Stimulated activated CD4-positive, alpha-beta T cell treated with anti-CD3 and anti-CD28 coated beads, TNF-alpha, amount 100 ng/mL, for 24 hours (primary cell): Measurements from ENCODE around the gene RC3H2.

ENCODE experiments used
- DNase-seq, 3 experiments: peaks; one replicate each; pipeline ENCODE4 v3.0.0-alpha.2; 2020; ENCODE audit warnings: low read depth in 3 of 3

The RC3H2 gene

GRCh38 chr9:122904823-122905710 is at the start of gene RC3H2:
Gene RC3H2 (minus strand): TSS chr9:122905359. CDS start chr9:122897509, 7,850 bp downstream.
- DNase-seq: peak; percentile 91 to 96 (median 94)

GRCh38 chr9:122954253-122954691 is 49.1 kb upstream of the RC3H2 start:
- DNase-seq: no peak

- no peak for DNase-seq
Observed at GRCh38 chr9:122951056-122951455, 45.9 kb upstream of the RC3H2 start.

- DNase-seq: no peak
Observed at GRCh38 chr9:122950263-122950662, 45.1 kb upstream of the RC3H2 start.

DNA sequence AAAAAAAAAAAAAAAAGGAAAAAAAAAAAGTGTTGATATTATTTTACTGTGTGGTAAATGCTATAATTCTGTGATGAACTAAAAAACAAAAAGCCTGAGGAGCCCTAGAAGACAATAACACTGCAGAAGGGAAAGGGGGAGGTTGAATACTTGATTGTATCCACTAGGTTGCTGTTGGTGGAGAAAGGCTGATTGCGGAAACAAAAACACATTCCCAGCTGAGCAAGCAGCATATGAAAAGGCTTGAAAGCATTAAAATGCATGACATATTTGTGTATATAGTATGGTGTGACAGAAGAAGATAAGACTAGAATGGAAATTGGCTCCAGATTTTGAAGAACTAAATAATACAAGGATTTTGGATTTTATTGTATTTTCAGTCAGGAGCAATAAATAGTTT is 44.5 kb upstream of the RC3H2 start:
- DNase-seq: no peak

DNA sequence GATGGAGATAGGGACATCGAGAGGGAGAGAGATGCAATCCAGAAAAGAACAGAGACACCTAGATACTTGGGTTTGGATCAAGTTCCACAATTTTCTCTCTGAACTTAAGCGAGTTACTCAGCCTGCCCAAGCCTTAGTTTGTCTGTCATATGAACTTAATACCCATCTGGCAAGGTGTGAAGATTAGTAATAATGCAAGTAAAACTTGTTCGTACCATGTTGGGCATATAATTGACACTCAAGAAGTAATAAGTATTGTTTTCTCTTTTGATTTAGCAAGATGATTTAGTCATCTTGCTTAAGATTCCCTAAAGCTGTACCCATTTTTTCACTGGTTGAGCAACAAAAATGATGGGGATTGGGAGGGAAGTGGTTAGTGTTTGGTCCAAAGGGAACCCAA is 43.2 kb upstream of the RC3H2 start:
- DNase-seq: no peak

DNA sequence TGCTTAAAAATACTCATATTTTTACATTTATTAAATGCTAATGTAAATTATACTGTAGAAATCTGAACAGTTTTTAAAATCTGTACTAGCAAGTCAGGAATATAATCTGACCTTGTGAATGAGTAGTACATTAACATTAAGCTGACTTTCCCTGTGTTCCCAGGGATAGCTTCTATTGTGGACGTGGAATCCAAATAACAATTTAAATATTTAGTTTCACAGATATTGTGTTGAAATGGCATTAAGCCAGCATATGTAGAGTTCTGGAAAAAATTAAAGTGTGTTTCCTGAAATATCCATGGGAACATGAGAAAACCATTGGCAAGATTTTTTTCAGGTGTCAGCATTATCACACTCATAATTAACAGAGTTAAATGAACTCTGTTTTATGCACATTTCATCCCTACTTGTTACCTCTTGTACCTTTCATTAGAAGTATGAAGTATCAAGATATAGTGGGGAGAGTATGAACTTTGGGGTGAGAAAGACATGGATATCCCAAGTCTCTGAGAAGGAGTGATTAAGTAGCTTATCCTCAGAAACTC is 41.4 kb upstream of the RC3H2 start:
- DNase-seq: no peak

GRCh38 chr9:122944960-122945888 is 40.1 kb upstream of the RC3H2 start:
- DNase-seq: no peak

DNA sequence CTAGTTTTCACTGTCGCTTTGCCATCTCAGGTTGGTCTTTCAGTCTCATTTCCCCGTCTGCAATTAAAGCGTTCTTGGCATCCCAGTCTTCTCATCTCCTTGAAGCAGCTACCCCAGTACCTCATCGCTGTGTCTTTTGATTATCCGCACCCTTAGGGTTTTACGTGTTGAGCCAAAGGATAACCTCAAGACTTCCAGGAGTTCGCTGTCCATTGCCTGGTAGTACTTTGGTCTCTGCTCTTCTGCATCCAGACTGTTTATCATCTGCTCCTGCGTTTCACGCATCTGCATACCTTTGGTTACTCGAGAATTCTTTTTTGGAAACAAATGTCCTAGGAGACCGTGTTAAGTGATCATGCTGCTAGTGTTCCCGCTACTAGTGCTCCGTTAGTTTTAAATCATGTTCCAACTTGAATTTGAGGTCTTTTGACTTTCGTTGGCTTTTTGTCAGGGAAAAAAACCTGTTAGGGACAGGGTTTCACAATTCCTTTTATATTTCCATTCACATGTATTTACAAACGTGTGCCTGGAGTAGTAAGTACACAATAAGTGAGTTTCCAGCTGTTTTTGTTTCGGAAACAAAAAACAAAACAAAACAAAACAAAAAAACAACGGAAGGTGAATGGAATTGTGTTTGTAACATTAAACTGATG is 36.5 kb upstream of the RC3H2 start:
- no peak for DNase-seq

- peak; percentile 98 to 99 (median 98) for DNase-seq
Observed at GRCh38 chr9:122940749-122941581, 35.8 kb upstream of the RC3H2 start, which contains the start of gene RABGAP1. Gene RABGAP1 (plus strand): TSS chr9:122941020. CDS start chr9:122957060, 16,040 bp downstream.

DNA sequence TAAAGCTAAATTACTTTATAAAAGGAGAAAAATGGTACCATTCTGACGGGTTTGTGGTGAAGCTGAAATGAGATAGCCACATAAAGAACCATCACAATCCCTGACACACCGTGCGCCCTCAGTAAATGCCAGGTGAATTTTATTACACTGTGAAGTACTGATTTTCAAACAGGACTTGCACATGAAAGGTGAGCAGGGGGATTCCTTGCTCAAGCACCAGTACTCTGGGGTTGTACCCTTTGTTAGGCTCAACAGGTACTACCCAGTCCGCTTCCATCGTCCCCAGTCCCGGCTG is 35.2 kb upstream of the RC3H2 start:
- no peak for DNase-seq

GRCh38 chr9:122939601-122940000 is 34.4 kb upstream of the RC3H2 start:
- no peak for DNase-seq

DNA sequence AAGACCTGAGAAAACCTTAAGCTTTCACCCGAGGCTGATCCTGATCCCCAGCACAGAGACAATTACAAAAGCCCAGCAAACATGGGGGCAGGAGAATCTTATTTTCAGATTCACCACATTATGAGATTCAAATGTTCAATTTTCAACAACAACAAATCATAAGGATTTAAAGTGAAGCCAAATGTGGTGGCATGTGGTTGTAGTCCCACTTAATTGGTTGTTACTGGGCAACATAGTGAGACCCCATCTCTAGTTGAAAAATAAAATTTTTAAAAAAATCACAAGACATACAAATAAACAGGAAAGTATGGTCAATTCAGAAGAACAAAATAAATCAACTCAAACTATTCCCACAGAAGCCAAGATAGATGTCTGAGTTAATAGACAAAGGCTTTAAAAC is 31.7 kb upstream of the RC3H2 start:
- no peak for DNase-seq

- no peak for DNase-seq
Observed at GRCh38 chr9:122936464-122936863, 31.3 kb upstream of the RC3H2 start.

DNA sequence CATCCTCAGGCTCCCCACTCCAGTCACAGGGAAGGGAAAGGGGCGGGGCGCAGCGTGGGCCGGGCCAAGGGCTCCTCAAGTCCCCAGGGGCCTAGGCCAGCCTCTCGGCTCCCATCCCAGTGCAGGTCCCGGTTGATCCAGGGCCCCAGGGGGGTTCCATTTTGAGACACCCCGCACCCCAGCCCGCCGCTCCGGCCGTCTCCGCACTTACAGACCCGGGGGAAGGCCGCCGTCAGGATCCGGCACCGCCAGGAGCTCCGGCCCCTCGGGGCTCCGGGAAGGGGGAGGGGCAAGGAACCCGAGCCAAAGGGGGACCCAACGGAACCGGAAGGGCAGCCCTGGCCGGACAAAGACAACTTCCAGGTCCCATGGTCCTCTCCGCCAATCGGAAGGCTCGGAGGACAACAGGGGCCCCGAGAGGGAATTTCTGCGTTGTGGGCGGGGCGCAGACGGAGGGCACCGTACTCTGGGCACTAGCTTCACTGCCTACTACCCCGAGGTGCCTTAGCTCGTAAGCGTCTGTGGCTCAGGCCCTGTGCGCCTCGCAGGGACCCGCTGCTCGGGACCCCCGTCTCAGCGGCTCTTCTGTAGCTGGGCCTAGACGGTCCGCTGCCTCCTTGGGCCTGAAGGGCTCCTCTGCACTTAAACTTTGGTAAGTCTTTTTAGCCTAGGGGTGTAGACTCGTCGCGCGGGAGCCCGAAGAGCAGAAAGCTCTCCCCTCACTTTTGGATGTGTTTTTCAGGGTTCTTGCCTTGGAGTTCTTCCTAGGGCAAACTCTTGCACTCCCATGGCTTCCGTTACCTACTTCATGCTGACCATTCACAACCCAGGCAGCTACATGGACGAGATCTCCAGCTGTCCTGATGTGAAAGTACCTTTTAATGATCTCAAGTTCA is 26.3 kb upstream of the RC3H2 start, which contains the start of gene ZBTB26:
TSS of gene ZBTB26 (minus strand) at position 287 of the 896 bp plus-strand sequence. CDS start 11,578 bp downstream, outside the sequence.
- DNase-seq: peak; percentile 82 to 91 (median 85)

DNA sequence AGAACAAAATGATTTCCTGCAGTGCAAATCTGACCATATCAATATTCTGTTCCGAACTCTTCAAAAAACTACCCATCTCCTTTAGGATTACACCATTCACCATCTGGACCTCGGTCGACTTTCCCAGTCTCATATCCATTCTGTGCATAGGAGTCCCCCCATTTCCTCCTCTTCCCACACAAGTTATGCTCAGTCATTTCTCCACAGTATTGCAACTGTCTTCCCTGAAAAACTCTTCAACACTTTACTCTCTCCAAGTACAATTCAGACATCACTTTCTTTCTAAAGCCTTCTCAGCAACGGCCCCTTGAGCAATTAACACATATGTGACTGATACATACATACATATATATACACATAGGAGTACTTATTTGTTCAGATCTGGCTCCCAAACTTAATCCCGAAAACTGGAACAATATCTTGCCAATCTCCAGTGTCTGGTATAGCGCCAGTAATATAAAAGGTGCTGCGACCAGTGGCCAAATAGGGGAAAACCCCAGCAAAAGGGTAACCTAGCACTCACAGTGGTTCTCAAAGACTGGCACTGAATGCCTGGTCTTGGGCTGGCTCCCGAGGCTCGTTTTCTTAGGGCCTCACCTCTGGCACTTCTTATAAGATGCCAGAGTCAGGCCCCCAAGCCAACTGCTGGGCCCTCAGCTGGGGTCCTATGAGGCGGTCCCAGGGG is 25.5 kb upstream of the RC3H2 start:
- DNase-seq: no peak

DNA sequence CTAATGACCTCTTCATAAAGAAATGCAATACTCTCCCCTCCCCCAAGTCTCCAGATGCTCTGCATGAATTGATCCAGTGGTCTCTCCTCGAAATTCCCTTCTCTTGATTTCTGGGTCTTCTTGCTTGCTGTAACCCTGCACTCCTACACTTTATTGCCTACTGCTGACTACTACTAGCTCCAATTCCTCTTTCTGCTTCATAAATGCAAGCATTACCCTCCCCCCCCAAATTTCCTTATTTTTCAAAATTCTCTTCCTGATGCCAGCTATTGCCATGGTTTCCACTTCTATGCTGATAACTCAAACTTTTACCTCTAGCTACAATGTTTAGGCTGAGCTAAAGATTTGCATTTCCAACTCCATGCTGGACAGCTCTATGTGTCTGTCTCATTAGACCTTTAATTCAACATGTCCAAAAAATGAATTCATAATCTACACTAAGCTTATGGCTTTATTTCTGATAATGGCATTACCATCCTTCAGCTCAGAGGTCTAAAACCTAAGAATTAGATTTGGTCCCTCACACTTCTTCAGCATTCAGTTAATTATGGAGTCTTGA is 24.7 kb upstream of the RC3H2 start:
- no peak for DNase-seq

DNA sequence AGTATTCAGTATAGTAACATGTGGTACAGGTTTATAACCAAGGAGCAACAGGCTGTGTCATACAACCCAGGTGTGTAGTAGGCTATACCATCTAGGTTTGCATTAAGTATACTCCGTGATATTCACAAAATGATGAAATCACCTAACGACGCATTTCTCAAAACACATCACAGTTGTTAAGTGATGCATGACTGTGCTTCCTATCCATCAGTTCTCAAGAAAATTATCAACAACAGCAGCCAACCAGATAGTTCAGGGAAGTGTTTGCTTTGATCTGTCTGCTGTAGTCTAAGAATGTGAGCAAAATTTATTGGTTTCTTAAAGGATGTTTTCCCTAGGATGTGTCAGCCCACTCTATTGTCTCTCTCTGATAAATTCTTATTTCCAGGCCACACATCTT is 18.8 kb upstream of the RC3H2 start:
- DNase-seq: no peak

- DNase-seq: no peak
Observed at GRCh38 chr9:122922713-122923112, 17.6 kb upstream of the RC3H2 start.
